Peyer's patch (tissue), 4 donors: ENCODE data around the gene TMEM232. TPM values are rescaled to one million over a fixed set of nuclear protein-coding genes. Genes with fewer than 3 reads are reported as not detected.

Experiments used
- DNase-seq, 3 donors: peaks; one replicate each; pipeline ENCODE4 v3.0.0-alpha.2; 2017 to 2019
- H3K27ac ChIP-seq, 4 donors: fragments of 200-600 bp; sonication (generic); one replicate each; pipeline ENCODE4 v1.5.1; 2016 to 2019
- H3K27me3 ChIP-seq, 2 donors: fragments of 200-600 bp; sonication (generic); one replicate each; pipeline ENCODE4 v1.5.1; 2019
- H3K36me3 ChIP-seq, 3 donors: fragments of 200-600 bp; sonication (generic); one replicate each; pipeline ENCODE4 v1.5.1; 2016 to 2019
- H3K4me1 ChIP-seq, 4 donors: fragments of 200-600 bp; sonication (generic); one replicate each; pipeline ENCODE4 v1.5.1; 2016 to 2019
- H3K4me3 ChIP-seq, 4 donors: fragments of 200-600 bp; sonication (generic); 1 replicate in 3 of 4; 2 replicates in 1 of 4; pipeline ENCODE4 v1.5.1; 2016 to 2019; ENCODE audit warnings: mild to moderate bottlenecking in 1 of 4
- H3K9me3 ChIP-seq, 4 donors: fragments of 200-600 bp; sonication (generic); one replicate each; pipeline ENCODE4 v1.5.1; 2016 to 2019; ENCODE audit warnings: mild to moderate bottlenecking in 1 of 4
- CTCF ChIP-seq, 6 experiments: fragments of 450-650 bp in 4 of 6; fragments of 200-600 bp in 2 of 6; sonication (generic) in 1 of 6; IDR thresholded peaks; one replicate each; pipeline ENCODE4 v1.5.1; 2017 to 2019; ENCODE audit warnings: antibody characterized with exemption in 6 of 6, mild to moderate bottlenecking in 3 of 6, moderate library complexity in 1 of 6
- POLR2A ChIP-seq, 2 donors: fragments of 450-650 bp; IDR thresholded peaks; one replicate each; pipeline ENCODE4 v1.5.1; 2017; ENCODE audit warnings: antibody characterized with exemption in 2 of 2, mild to moderate bottlenecking in 2 of 2, moderate library complexity in 2 of 2
- total RNA-seq, 4 donors: library from RNA; depleted of rRNA; stranded (reverse); fragments of >200 nt; gene quantifications; one replicate each; pipeline ENCODE4 v1.1.0, GENCODE V29; 2016

Gene TMEM232
- total RNA-seq, 4 donors from 2014 or later = 1.1 to 5.5 (median 3.3) TPM

- Histone ChIP-seq H3K36me3 (no peaks in the 10 kb centered on the region), H3K9me3 (no peaks in the 10 kb centered on the region), H3K27me3 (no peaks in the 10 kb centered on the region), H3K27ac (no peak overlapping the region), H3K4me3 (no peak overlapping the region), H3K4me1 (no peaks in the 10 kb centered on the region)
- TF ChIP-seq POLR2A (IDR thresholded peaks at IDR 0.05) (no peak), CTCF (IDR thresholded peaks at IDR 0.05) (no peak)
- no peak for DNase-seq
Measured at GRCh38 chr5:110496276-110496675, 230.2 kb downstream of the TMEM232 start.

- Histone ChIP-seq H3K4me3 (no peak overlapping the region), H3K4me1 (no peaks in the 10 kb centered on the region), H3K9me3 (no peaks in the 10 kb centered on the region), H3K27me3 (no peaks in the 10 kb centered on the region), H3K27ac (no peak overlapping the region), H3K36me3 (no peaks in the 10 kb centered on the region)
- no peak for TF ChIP-seq CTCF (IDR thresholded peaks at IDR 0.05)
- no peak for TF ChIP-seq POLR2A (IDR thresholded peaks at IDR 0.05)
- no peak for DNase-seq
Measured at GRCh38 chr5:110492446-110492845, 234.0 kb downstream of the TMEM232 start.

- Histone ChIP-seq H3K36me3 (no peaks in the 10 kb centered on the region), H3K4me1 (no peaks in the 10 kb centered on the region), H3K27ac (no peak overlapping the region), H3K4me3 (no peak overlapping the region), H3K27me3 (no peaks in the 10 kb centered on the region), H3K9me3 (no peaks in the 10 kb centered on the region)
- no peak for DNase-seq
- TF ChIP-seq CTCF (IDR thresholded peaks at IDR 0.05) (no peak), POLR2A (IDR thresholded peaks at IDR 0.05) (no peak)
Measured at GRCh38 chr5:110478895-110479294, 247.6 kb downstream of the TMEM232 start.

GRCh38 chr5:110477911-110478310, 248.6 kb downstream of the TMEM232 start:
- no peak for DNase-seq
- Histone ChIP-seq H3K4me3 (no peak overlapping the region), H3K27ac (no peak overlapping the region)

GRCh38 chr5:110476164-110476563, 250.3 kb downstream of the TMEM232 start:
- no peaks in the 10 kb centered on the region for H3K27me3 ChIP-seq
- no peak for DNase-seq
- no peak for TF ChIP-seq CTCF (IDR thresholded peaks at IDR 0.05)
- TF ChIP-seq POLR2A (IDR thresholded peaks at IDR 0.05) = no peak

More at GRCh38 chr5:110477911-110478310, 248.6 kb downstream of the TMEM232 start:
- no peaks in the 10 kb centered on the region for H3K36me3 ChIP-seq
- H3K9me3 ChIP-seq = no peaks in the 10 kb centered on the region
- H3K27me3 ChIP-seq = no peaks in the 10 kb centered on the region
- TF ChIP-seq CTCF (IDR thresholded peaks at IDR 0.05) (no peak), POLR2A (IDR thresholded peaks at IDR 0.05) (no peak)
- no peaks in the 10 kb centered on the region for H3K4me1 ChIP-seq

GRCh38 chr5:110475529-110475928, 250.9 kb downstream of the TMEM232 start:
- Histone ChIP-seq H3K27me3 (no peaks in the 10 kb centered on the region), H3K36me3 (no peaks in the 10 kb centered on the region), H3K4me1 (no peaks in the 10 kb centered on the region), H3K27ac (no peak overlapping the region), H3K9me3 (no peaks in the 10 kb centered on the region), H3K4me3 (no peak overlapping the region)
- no peak for DNase-seq
- no peak for TF ChIP-seq CTCF (IDR thresholded peaks at IDR 0.05)
- no peak for TF ChIP-seq POLR2A (IDR thresholded peaks at IDR 0.05)

More at GRCh38 chr5:110476164-110476563, 250.3 kb downstream of the TMEM232 start:
- Histone ChIP-seq H3K9me3 (no peaks in the 10 kb centered on the region), H3K4me3 (no peak overlapping the region), H3K27ac (no peak overlapping the region), H3K36me3 (no peaks in the 10 kb centered on the region), H3K4me1 (no peaks in the 10 kb centered on the region)
